Esophagus muscularis mucosa (tissue), 3 donors: ENCODE data around the gene ATP5F1B.
"Not testable (repeated sequence)": the region's sequence is repeated elsewhere in the genome, so short reads cannot be mapped to it uniquely, and the experiment has no call there.

Experiments used
- EP300 ChIP-seq: sonication (generic); formaldehyde crosslinking; IDR thresholded peaks from one replicate; pipeline ENCODE4 v1.6.1; 2017; ENCODE audit warnings: antibody characterized with exemption
- TF ChIP-seq, protein P1 (sequence below), 3 experiments: fragments of 200-600 bp in 2 of 3; fragments of 450-650 bp in 1 of 3; sonication (generic) in 2 of 3; IDR thresholded peaks; one replicate each; pipeline ENCODE4 v1.5.1; 2017 to 2019; ENCODE audit warnings: antibody characterized with exemption in 3 of 3, mild to moderate bottlenecking in 2 of 3, moderate library complexity in 1 of 3

DNA sequence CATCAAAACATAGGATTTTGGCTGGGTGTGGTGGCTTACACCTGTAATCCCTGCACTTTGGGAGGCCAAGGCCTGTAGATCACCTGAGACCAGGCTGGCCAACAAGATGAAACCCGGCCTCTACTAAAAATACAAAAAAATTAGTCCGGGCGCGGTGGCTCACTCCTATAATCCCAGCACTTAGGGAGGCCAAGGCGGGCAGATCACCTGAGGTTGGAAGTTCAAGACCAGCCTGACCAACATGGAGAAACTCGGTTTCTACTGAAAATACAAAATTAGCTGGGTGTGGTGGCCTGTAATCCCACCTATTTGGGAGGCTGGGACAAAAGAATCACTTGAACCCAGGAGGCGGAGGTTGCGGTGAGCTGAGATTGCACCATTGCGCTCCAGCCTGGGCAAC, 2.2 kb upstream of the ATP5F1B start:
- TF ChIP-seq, protein P1, sequence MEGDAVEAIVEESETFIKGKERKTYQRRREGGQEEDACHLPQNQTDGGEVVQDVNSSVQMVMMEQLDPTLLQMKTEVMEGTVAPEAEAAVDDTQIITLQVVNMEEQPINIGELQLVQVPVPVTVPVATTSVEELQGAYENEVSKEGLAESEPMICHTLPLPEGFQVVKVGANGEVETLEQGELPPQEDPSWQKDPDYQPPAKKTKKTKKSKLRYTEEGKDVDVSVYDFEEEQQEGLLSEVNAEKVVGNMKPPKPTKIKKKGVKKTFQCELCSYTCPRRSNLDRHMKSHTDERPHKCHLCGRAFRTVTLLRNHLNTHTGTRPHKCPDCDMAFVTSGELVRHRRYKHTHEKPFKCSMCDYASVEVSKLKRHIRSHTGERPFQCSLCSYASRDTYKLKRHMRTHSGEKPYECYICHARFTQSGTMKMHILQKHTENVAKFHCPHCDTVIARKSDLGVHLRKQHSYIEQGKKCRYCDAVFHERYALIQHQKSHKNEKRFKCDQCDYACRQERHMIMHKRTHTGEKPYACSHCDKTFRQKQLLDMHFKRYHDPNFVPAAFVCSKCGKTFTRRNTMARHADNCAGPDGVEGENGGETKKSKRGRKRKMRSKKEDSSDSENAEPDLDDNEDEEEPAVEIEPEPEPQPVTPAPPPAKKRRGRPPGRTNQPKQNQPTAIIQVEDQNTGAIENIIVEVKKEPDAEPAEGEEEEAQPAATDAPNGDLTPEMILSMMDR (IDR thresholded peaks at IDR 0.05) = not testable (repeated sequence)
- TF ChIP-seq EP300 = not testable (repeated sequence)
